ENCODE measurements around the gene KIF16B. TPM values are rescaled to one million over a fixed set of nuclear protein-coding genes. Genes with fewer than 3 reads are reported as not detected.

KIF16B gene
- total RNA-seq, 1 donor = 13.4 TPM

GRCh38 chr20:16393297-16393696 lies 180.0 kb downstream of the KIF16B start:
- DNase-seq (ENCODE audit: low read depth) = no peak
- no peak overlapping the region for H3K4me3 ChIP-seq (ENCODE audit: low read depth, low read length)
- TF ChIP-seq, protein P1, sequence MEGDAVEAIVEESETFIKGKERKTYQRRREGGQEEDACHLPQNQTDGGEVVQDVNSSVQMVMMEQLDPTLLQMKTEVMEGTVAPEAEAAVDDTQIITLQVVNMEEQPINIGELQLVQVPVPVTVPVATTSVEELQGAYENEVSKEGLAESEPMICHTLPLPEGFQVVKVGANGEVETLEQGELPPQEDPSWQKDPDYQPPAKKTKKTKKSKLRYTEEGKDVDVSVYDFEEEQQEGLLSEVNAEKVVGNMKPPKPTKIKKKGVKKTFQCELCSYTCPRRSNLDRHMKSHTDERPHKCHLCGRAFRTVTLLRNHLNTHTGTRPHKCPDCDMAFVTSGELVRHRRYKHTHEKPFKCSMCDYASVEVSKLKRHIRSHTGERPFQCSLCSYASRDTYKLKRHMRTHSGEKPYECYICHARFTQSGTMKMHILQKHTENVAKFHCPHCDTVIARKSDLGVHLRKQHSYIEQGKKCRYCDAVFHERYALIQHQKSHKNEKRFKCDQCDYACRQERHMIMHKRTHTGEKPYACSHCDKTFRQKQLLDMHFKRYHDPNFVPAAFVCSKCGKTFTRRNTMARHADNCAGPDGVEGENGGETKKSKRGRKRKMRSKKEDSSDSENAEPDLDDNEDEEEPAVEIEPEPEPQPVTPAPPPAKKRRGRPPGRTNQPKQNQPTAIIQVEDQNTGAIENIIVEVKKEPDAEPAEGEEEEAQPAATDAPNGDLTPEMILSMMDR (IDR thresholded peaks at IDR 0.05; ENCODE audit: insufficient read depth, low read depth, low read length) = no peak

- H3K4me3 ChIP-seq (ENCODE audit: low read depth, low read length) = no peak overlapping the region
- TF ChIP-seq, protein P1 (IDR thresholded peaks at IDR 0.05; ENCODE audit: insufficient read depth, low read depth, low read length) = no peak
- DNase-seq (ENCODE audit: low read depth) = no peak
Measured at GRCh38 chr20:16392346-16392745, 180.9 kb downstream of the KIF16B start.

- DNase-seq (ENCODE audit: low read depth) = no peak
- no peak overlapping the region for H3K4me3 ChIP-seq (ENCODE audit: low read depth, low read length)
- TF ChIP-seq, protein P1 (IDR thresholded peaks at IDR 0.05; ENCODE audit: insufficient read depth, low read depth, low read length) = no peak
Measured at GRCh38 chr20:16390991-16391390, 182.3 kb downstream of the KIF16B start.

DNA sequence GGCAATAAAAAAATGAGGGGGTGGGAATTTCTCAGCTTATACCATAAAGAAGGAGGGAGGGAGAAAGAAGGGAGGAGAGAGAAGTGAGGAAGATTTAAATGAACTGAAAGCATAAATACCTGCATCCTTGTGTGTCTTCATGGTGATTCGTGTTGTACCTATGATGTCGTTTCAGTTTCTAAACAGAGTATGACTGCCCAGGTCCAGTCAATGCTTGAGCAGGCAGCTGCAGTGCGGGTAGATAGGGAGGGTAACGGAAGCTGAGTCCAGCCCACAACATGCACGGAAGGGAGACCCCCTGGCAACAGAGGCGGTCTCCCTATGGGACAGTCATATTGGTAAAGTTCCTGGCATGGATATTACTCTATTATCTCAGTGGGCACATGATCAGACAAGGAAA lies 184.5 kb downstream of the KIF16B start:
- no peak for DNase-seq (ENCODE audit: low read depth)
- TF ChIP-seq, protein P1 (IDR thresholded peaks at IDR 0.05; ENCODE audit: insufficient read depth, low read depth, low read length) = no peak
- H3K4me3 ChIP-seq (ENCODE audit: low read depth, low read length) = no peak overlapping the region

- TF ChIP-seq, protein P1 (IDR thresholded peaks at IDR 0.05; ENCODE audit: insufficient read depth, low read depth, low read length) = no peak
- DNase-seq (ENCODE audit: low read depth) = no peak
- H3K4me3 ChIP-seq (ENCODE audit: low read depth, low read length) = no peak overlapping the region
Measured at GRCh38 chr20:16387666-16388065, 185.6 kb downstream of the KIF16B start.

DNA sequence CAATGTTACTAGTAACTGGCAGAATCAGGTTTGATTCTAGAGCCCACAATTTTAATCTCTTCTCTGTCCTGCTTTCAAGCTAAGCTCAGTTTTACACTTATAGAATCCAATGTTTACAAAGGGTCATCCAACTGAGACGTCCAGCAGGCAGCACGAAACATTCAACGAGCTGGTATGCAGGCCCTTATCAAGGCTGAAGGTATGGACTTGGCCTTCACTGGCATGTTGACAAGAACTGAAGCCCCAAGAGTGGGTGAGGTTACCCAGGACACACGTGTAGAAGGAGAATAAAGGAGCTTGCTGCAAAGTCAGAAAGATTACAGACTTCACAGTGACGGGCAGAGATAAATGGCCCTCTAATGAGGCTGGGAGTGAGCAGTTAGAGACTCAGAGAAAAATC lies 187.4 kb downstream of the KIF16B start:
- DNase-seq (ENCODE audit: low read depth) = no peak
- TF ChIP-seq, protein P1 (IDR thresholded peaks at IDR 0.05; ENCODE audit: insufficient read depth, low read depth, low read length) = no peak
- H3K4me3 ChIP-seq (ENCODE audit: low read depth, low read length) = no peak overlapping the region

DNA sequence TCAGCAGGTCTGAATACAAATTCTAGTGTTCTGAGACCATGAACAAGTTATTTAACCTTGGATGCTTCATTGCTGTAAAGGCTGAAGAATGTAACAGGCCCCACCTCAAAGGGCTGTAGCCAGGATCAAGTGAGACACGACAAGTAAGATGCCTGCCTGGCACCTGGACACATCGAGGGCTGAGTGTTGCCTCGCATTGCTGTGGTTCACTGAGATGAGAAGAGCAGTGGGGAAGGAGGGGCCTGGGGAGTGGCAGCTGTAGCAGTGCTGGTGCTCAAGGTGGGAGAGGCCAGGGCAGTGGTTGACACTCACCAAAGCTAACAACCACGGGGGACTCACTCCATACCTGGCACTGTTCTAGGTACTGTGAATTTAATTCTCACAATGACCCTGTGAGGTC lies 187.8 kb downstream of the KIF16B start:
- DNase-seq (ENCODE audit: low read depth) = no peak
- TF ChIP-seq, protein P1 (IDR thresholded peaks at IDR 0.05; ENCODE audit: insufficient read depth, low read depth, low read length) = no peak
- H3K4me3 ChIP-seq (ENCODE audit: low read depth, low read length) = no peak overlapping the region
